GM10266 (cell line): ENCODE data around the gene OGFRL1.
"Not testable (repeated sequence)": the region's sequence is repeated elsewhere in the genome, so short reads cannot be mapped to it uniquely, and the experiment has no call there.

Experiments used
- DNase-seq: peaks from one replicate; pipeline ENCODE4 v3.0.0; 2012; ENCODE audit errors: extremely low spot score
- CTCF ChIP-seq: IDR thresholded peaks from 2 replicates; pipeline ENCODE4 v1.5.1; 2012; ENCODE audit warnings: mild to moderate bottlenecking, low read depth; ENCODE audit not compliant: control insufficient read depth, insufficient read depth; ENCODE audit errors: missing control alignments

Gene OGFRL1

GRCh38 chr6:71252410-71252809 is 36.2 kb upstream of the OGFRL1 start:
- no peak for DNase-seq
- TF ChIP-seq CTCF: no peak

- DNase-seq: no peak
- TF ChIP-seq CTCF: no peak
These were observed 35.7 kb upstream of the OGFRL1 start for GRCh38 chr6:71252960-71253359.

- no peak for TF ChIP-seq CTCF
- DNase-seq: no peak
These were observed 34.3 kb upstream of the OGFRL1 start for GRCh38 chr6:71254323-71254722.

- TF ChIP-seq CTCF: no peak
- DNase-seq: no peak
These were observed 30.3 kb upstream of the OGFRL1 start for GRCh38 chr6:71258078-71258866.

- TF ChIP-seq CTCF: no peak
- no peak for DNase-seq
These were observed 28.6 kb upstream of the OGFRL1 start for GRCh38 chr6:71259888-71260604.

GRCh38 chr6:71262914-71263313 is 25.7 kb upstream of the OGFRL1 start:
- DNase-seq: no peak
- no peak for TF ChIP-seq CTCF

GRCh38 chr6:71266392-71266791 is 22.2 kb upstream of the OGFRL1 start:
- DNase-seq: not testable (repeated sequence)
